ENCODE measurements around the gene USP36.
A peak's percentile ranks its signal among the peaks of the same experiment; 100 is the strongest.

The USP36 gene

GRCh38 chr17:78774453-78774852 is 66.2 kb downstream of the USP36 start:
- no peak overlapping the region for H2AFZ ChIP-seq (ENCODE audit: low read length)
- H3K4me1 ChIP-seq (ENCODE audit: low read length): peaks cover 52% of the 10 kb centered on the region
- peak overlapping the region; percentile 60 for H3K4me3 ChIP-seq (ENCODE audit: low read length)
- H3K9me2 ChIP-seq (replicated peaks; ENCODE audit: insufficient read depth, low read length): no peaks in the 10 kb centered on the region
- no peak for DNase-seq
- TF ChIP-seq EZH2phosphoT487 (IDR thresholded peaks at IDR 0.05; ENCODE audit: low read length): no peak
- no peak for TF ChIP-seq EZH2 (optimal IDR thresholded peaks at IDR 0.05; ENCODE audit: low read depth, low read length)
- no peak for TF ChIP-seq CTCF (IDR thresholded peaks at IDR 0.05; ENCODE audit: low read length)
- peak overlapping the region; percentile 81 for H3K9ac ChIP-seq (ENCODE audit: low read length)
- H3K79me2 ChIP-seq (ENCODE audit: low read length): peaks cover 97% of the 10 kb centered on the region
- H3K4me2 ChIP-seq (ENCODE audit: low read depth, low read length): peak overlapping the region; percentile 98
- no peaks in the 10 kb centered on the region for H3K27me3 ChIP-seq (replicated peaks; ENCODE audit: insufficient read depth, low read length)
- H3K27ac ChIP-seq (ENCODE audit: low read length): peak overlapping the region; percentile 93
- H3K9me3 ChIP-seq (replicated peaks; ENCODE audit: insufficient read depth, low read length): no peaks in the 10 kb centered on the region
- H3K36me3 ChIP-seq (replicated peaks; ENCODE audit: insufficient read depth, low read length): no peaks in the 10 kb centered on the region
- peaks cover 57% of the 10 kb centered on the region for H3F3A ChIP-seq (ENCODE audit: insufficient read depth, low read length)
- H4K20me1 ChIP-seq (ENCODE audit: insufficient read depth, low read length): no peaks in the 10 kb centered on the region

GRCh38 chr17:78771758-78772382 is 68.7 kb downstream of the USP36 start:
- Histone ChIP-seq H3K27me3 (replicated peaks; ENCODE audit: insufficient read depth, low read length) (no peaks in the 10 kb centered on the region), H3K4me1 (ENCODE audit: low read length) (peaks cover 62% of the 10 kb centered on the region), H3K4me3 (ENCODE audit: low read length) (peak overlapping the region; percentile 46), H4K20me1 (ENCODE audit: insufficient read depth, low read length) (no peaks in the 10 kb centered on the region), H2AFZ (ENCODE audit: low read length) (no peak overlapping the region), H3K27ac (ENCODE audit: low read length) (peak overlapping the region; percentile 98), H3K79me2 (ENCODE audit: low read length) (peaks cover 100% of the 10 kb centered on the region), H3K4me2 (ENCODE audit: low read depth, low read length) (peak overlapping the region; percentile 77), H3K9me2 (replicated peaks; ENCODE audit: insufficient read depth, low read length) (no peaks in the 10 kb centered on the region), H3F3A (ENCODE audit: insufficient read depth, low read length) (peaks cover 59% of the 10 kb centered on the region), H3K36me3 (replicated peaks; ENCODE audit: insufficient read depth, low read length) (no peaks in the 10 kb centered on the region), H3K9me3 (replicated peaks; ENCODE audit: insufficient read depth, low read length) (no peaks in the 10 kb centered on the region), H3K9ac (ENCODE audit: low read length) (peak overlapping the region; percentile 79)
- TF ChIP-seq EZH2phosphoT487 (IDR thresholded peaks at IDR 0.05; ENCODE audit: low read length) (no peak), EZH2 (optimal IDR thresholded peaks at IDR 0.05; ENCODE audit: low read depth, low read length) (no peak), CTCF (IDR thresholded peaks at IDR 0.05; ENCODE audit: low read length) (no peak)
- peak; percentile 67 for DNase-seq

- H3K4me2 ChIP-seq (ENCODE audit: low read depth, low read length): no peak overlapping the region
- H3K9me3 ChIP-seq (replicated peaks; ENCODE audit: insufficient read depth, low read length): no peaks in the 10 kb centered on the region
- H3K27me3 ChIP-seq (replicated peaks; ENCODE audit: insufficient read depth, low read length): no peaks in the 10 kb centered on the region
- DNase-seq: no peak
- no peaks in the 10 kb centered on the region for H4K20me1 ChIP-seq (ENCODE audit: insufficient read depth, low read length)
- H3F3A ChIP-seq (ENCODE audit: insufficient read depth, low read length): peaks cover 35% of the 10 kb centered on the region
- H3K79me2 ChIP-seq (ENCODE audit: low read length): peaks cover 100% of the 10 kb centered on the region
- no peaks in the 10 kb centered on the region for H3K9me2 ChIP-seq (replicated peaks; ENCODE audit: insufficient read depth, low read length)
- H3K36me3 ChIP-seq (replicated peaks; ENCODE audit: insufficient read depth, low read length): no peaks in the 10 kb centered on the region
- no peak overlapping the region for H2AFZ ChIP-seq (ENCODE audit: low read length)
- H3K4me1 ChIP-seq (ENCODE audit: low read length): peaks cover 69% of the 10 kb centered on the region
- no peak for TF ChIP-seq EZH2phosphoT487 (IDR thresholded peaks at IDR 0.05; ENCODE audit: low read length)
- peak; percentile 48 for TF ChIP-seq CTCF (IDR thresholded peaks at IDR 0.05; ENCODE audit: low read length)
- peak overlapping the region; percentile 84; the same call in 1 of the 2 replicates for H3K27ac ChIP-seq (ENCODE audit: low read length)
- H3K9ac ChIP-seq (ENCODE audit: low read length): no peak overlapping the region
- no peak overlapping the region for H3K4me3 ChIP-seq (ENCODE audit: low read length)
Measured at GRCh38 chr17:78769196-78769773, 71.3 kb downstream of the USP36 start.
